ENCODE measurements around the gene SELENOF.
"Not testable (repeated sequence)": the region's sequence is repeated elsewhere in the genome, so short reads cannot be mapped to it uniquely, and the experiment has no call there.

DNA sequence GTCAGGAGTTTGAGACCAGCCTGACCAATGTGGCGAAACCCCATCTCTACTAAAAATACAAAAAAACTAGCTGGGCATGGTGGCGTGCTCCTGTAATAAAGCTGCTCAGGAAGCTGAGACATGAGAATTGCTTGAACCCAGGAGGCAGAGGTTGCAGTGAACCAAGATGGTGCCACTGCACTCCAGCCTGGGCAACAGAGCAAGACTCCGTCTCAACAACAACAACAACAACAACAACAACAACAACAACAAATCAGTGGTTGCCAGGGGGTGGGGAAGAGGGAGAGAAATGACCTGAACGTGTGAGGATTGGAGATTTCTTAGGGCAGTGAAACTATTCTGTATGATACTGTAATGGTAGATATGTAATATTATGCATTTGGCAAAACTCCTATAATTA lies 46.6 kb downstream of the SELENOF start:
- TF ChIP-seq, protein P1, sequence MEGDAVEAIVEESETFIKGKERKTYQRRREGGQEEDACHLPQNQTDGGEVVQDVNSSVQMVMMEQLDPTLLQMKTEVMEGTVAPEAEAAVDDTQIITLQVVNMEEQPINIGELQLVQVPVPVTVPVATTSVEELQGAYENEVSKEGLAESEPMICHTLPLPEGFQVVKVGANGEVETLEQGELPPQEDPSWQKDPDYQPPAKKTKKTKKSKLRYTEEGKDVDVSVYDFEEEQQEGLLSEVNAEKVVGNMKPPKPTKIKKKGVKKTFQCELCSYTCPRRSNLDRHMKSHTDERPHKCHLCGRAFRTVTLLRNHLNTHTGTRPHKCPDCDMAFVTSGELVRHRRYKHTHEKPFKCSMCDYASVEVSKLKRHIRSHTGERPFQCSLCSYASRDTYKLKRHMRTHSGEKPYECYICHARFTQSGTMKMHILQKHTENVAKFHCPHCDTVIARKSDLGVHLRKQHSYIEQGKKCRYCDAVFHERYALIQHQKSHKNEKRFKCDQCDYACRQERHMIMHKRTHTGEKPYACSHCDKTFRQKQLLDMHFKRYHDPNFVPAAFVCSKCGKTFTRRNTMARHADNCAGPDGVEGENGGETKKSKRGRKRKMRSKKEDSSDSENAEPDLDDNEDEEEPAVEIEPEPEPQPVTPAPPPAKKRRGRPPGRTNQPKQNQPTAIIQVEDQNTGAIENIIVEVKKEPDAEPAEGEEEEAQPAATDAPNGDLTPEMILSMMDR (IDR thresholded peaks at IDR 0.05): not testable (repeated sequence)
- TF ChIP-seq POLR2A (IDR thresholded peaks at IDR 0.05): not testable (repeated sequence)
